HG02571 (cell line): ENCODE data around the gene MAD2L2.
"Not testable (repeated sequence)": the region's sequence is repeated elsewhere in the genome, so short reads cannot be mapped to it uniquely, and the experiment has no call there.

Experiments used
- ATAC-seq: cut with Tn5 transposase; IDR thresholded peaks from one replicate; pipeline ENCODE4 v1.9.1; 2021; ENCODE audit warnings: mild to moderate bottlenecking, moderate library complexity; ENCODE audit not compliant: unreplicated experiment

The MAD2L2 gene

GRCh38 chr1:11654137-11654938, 26.6 kb downstream of the MAD2L2 start, which contains the start of the genes FBXO2 and FBXO44:
Gene FBXO2 (minus strand): TSS chr1:11654429. CDS start chr1:11654340, 89 bp downstream.
Gene FBXO44 (plus strand): TSS chr1:11654877. CDS start chr1:11655836, 959 bp downstream.
- ATAC-seq: peak; percentile 67

- no peak for ATAC-seq
Observed at GRCh38 chr1:11653861-11654136, 27.1 kb downstream of the MAD2L2 start.

GRCh38 chr1:11653101-11653860, 27.7 kb downstream of the MAD2L2 start:
- ATAC-seq: no peak

- ATAC-seq: no peak
Observed at GRCh38 chr1:11652203-11652780, 28.7 kb downstream of the MAD2L2 start.

- ATAC-seq: no peak
Observed at GRCh38 chr1:11651017-11651416, 29.9 kb downstream of the MAD2L2 start.

GRCh38 chr1:11650331-11650991, 30.5 kb downstream of the MAD2L2 start:
- ATAC-seq: no peak

- ATAC-seq: no peak
Observed at GRCh38 chr1:11649624-11650330, 31.2 kb downstream of the MAD2L2 start.

- no peak for ATAC-seq
Observed at GRCh38 chr1:11649237-11649623, 31.7 kb downstream of the MAD2L2 start.

GRCh38 chr1:11648732-11649158, 32.2 kb downstream of the MAD2L2 start:
- ATAC-seq: no peak

GRCh38 chr1:11648039-11648438, 32.9 kb downstream of the MAD2L2 start:
- ATAC-seq: no peak

GRCh38 chr1:11647333-11647732, 33.6 kb downstream of the MAD2L2 start:
- no peak for ATAC-seq

GRCh38 chr1:11646317-11646716, 34.6 kb downstream of the MAD2L2 start:
- ATAC-seq: no peak

- ATAC-seq: no peak
Observed at GRCh38 chr1:11645670-11646265, 35.2 kb downstream of the MAD2L2 start.

- no peak for ATAC-seq
Observed at GRCh38 chr1:11645270-11645669, 35.7 kb downstream of the MAD2L2 start.

- ATAC-seq: no peak
Observed at GRCh38 chr1:11643782-11644181, 37.2 kb downstream of the MAD2L2 start.

- not testable (repeated sequence) for ATAC-seq
Observed at GRCh38 chr1:11642418-11643017, 38.4 kb downstream of the MAD2L2 start.

GRCh38 chr1:11641776-11642305, 39.1 kb downstream of the MAD2L2 start:
- ATAC-seq: no peak

- no peak for ATAC-seq
Observed at GRCh38 chr1:11640944-11641343, 40.0 kb downstream of the MAD2L2 start.

- ATAC-seq: no peak
Observed at GRCh38 chr1:11640101-11640500, 40.8 kb downstream of the MAD2L2 start.

GRCh38 chr1:11639372-11639771, 41.6 kb downstream of the MAD2L2 start:
- no peak for ATAC-seq
